GM23338 (cell line): ENCODE data around the gene CHST4. TPM values are rescaled to one million over a fixed set of nuclear protein-coding genes. Genes with fewer than 3 reads are reported as not detected.

Source experiments
- ATAC-seq: fragments of 200-7000 bp; cut with Tn5 transposase; 3 replicates; pipeline ENCODE4 v1.9.1; 2020
- DNase-seq: peaks from one replicate; pipeline ENCODE4 v3.0.0-alpha.2; 2015; ENCODE audit warnings: low spot score
- H2AFZ ChIP-seq: fragments of 200-600 bp; sonication (generic); 2 replicates; pipeline ENCODE4 v1.8.0; 2016; ENCODE audit warnings: antibody characterized with exemption, mild to moderate bottlenecking, moderate library complexity
- H3F3A ChIP-seq: fragments of 200-600 bp; sonication (generic); replicated peaks from 2 replicates; pipeline ENCODE4 v1.8.0; 2017; ENCODE audit warnings: antibody characterized with exemption, mixed run types, low read depth
- H3K27ac ChIP-seq: fragments of 200-600 bp; sonication (generic); 2 replicates; pipeline ENCODE4 v1.6.1; 2016; ENCODE audit warnings: low read depth
- H3K27me3 ChIP-seq: fragments of 200-600 bp; sonication (generic); 2 replicates; pipeline ENCODE4 v1.8.0; 2016; ENCODE audit warnings: mild to moderate bottlenecking, mixed run types, moderate library complexity; ENCODE audit not compliant: insufficient read depth
- H3K36me3 ChIP-seq: fragments of 200-600 bp; sonication (generic); 2 replicates; pipeline ENCODE4 v1.8.0; 2016; ENCODE audit warnings: mild to moderate bottlenecking; ENCODE audit not compliant: insufficient read depth
- H3K4me1 ChIP-seq: fragments of 200-600 bp; sonication (generic); 2 replicates; pipeline ENCODE4 v1.8.0; 2016; ENCODE audit warnings: mild to moderate bottlenecking, moderate library complexity; ENCODE audit not compliant: insufficient read depth
- H3K4me2 ChIP-seq: fragments of 200-600 bp; sonication (generic); 2 replicates; pipeline ENCODE4 v1.7.1; 2017; ENCODE audit warnings: mixed run types
- H3K4me3 ChIP-seq: fragments of 200-600 bp; sonication (generic); 2 replicates; pipeline ENCODE4 v1.6.1; 2016; ENCODE audit warnings: mixed run types
- H3K79me2 ChIP-seq: fragments of 200-600 bp; sonication (generic); replicated peaks from 2 replicates; pipeline ENCODE4 v1.8.0; 2017; ENCODE audit warnings: mild to moderate bottlenecking; ENCODE audit not compliant: insufficient read depth
- H3K9me2 ChIP-seq: fragments of 200-600 bp; sonication (generic); 2 replicates; pipeline ENCODE4 v1.8.0; 2017; ENCODE audit not compliant: insufficient read depth
- H4K20me1 ChIP-seq: fragments of 200-600 bp; sonication (generic); replicated peaks from 2 replicates; pipeline ENCODE4 v1.8.0; 2017; ENCODE audit warnings: mild to moderate bottlenecking; ENCODE audit not compliant: insufficient read depth
- H3K27ac Mint-ChIP-seq: 2 replicates; pipeline ENCODE4 v1.8.0; 2020; ENCODE audit warnings: inconsistent platforms, mild to moderate bottlenecking, moderate library complexity, mixed read lengths
- H3K27me3 Mint-ChIP-seq: 3 replicates; pipeline ENCODE4 v1.8.0; 2022; ENCODE audit warnings: low read depth, mild to moderate bottlenecking, moderate library complexity, mixed read lengths, inconsistent platforms; ENCODE audit not compliant: insufficient read depth, poor library complexity
- H3K36me3 Mint-ChIP-seq: 3 replicates; pipeline ENCODE4 v1.8.0; 2021; ENCODE audit warnings: low read depth, mild to moderate bottlenecking, inconsistent platforms, moderate library complexity, mixed read lengths
- H3K4me1 Mint-ChIP-seq: 3 replicates; pipeline ENCODE4 v1.8.0; 2020; ENCODE audit warnings: mild to moderate bottlenecking, inconsistent platforms, mixed read lengths
- H3K4me3 Mint-ChIP-seq: 3 replicates; pipeline ENCODE4 v1.8.0; 2021; ENCODE audit warnings: moderate library complexity, mild to moderate bottlenecking, inconsistent platforms, mixed read lengths
- H3K9me3 Mint-ChIP-seq: 3 replicates; pipeline ENCODE4 v1.8.0; 2020; ENCODE audit warnings: moderate library complexity, mild to moderate bottlenecking, inconsistent platforms, mixed read lengths
- CREB1 ChIP-seq: fragments of 250-450 bp; sonication (Bioruptor Pico); IDR thresholded peaks from 2 replicates; pipeline ENCODE4 v1.5.0; 2020; ENCODE audit warnings: low read depth, mild to moderate bottlenecking, moderate library complexity
- EZH2 ChIP-seq: fragments of 200-600 bp; sonication (generic); IDR thresholded peaks from one replicate; pipeline ENCODE4 v1.8.0; 2017; ENCODE audit warnings: antibody characterized with exemption, mild to moderate bottlenecking, low read depth; ENCODE audit not compliant: unreplicated experiment
- EZH2phosphoT487 ChIP-seq: fragments of 200-600 bp; sonication (generic); IDR thresholded peaks from one replicate; pipeline ENCODE4 v1.8.1; 2018; ENCODE audit warnings: antibody characterized with exemption; ENCODE audit not compliant: unreplicated experiment
- JUNB ChIP-seq: IDR thresholded peaks from one replicate; pipeline ENCODE4 v1.6.1; 2016; ENCODE audit warnings: antibody characterized with exemption; ENCODE audit not compliant: unreplicated experiment
- NANOG ChIP-seq: IDR thresholded peaks from 2 replicates; pipeline ENCODE4 v1.6.1; 2016; ENCODE audit warnings: antibody characterized with exemption, borderline replicate concordance
- POLR2AphosphoS5 ChIP-seq: IDR thresholded peaks from 2 replicates; pipeline ENCODE4 v1.6.1; 2016; ENCODE audit warnings: antibody characterized with exemption, low read depth
- STAT1 ChIP-seq: IDR thresholded peaks from one replicate; pipeline ENCODE4 v1.6.1; 2016; ENCODE audit warnings: antibody characterized with exemption; ENCODE audit not compliant: unreplicated experiment
- ZNF114 ChIP-seq: fragments of 250-450 bp; sonication (Bioruptor Pico); IDR thresholded peaks from 2 replicates; pipeline ENCODE4 v1.5.0; 2020; ENCODE audit warnings: mild to moderate bottlenecking, moderate library complexity
- ZNF331 ChIP-seq: fragments of 250-450 bp; sonication (Bioruptor Pico); IDR thresholded peaks from 2 replicates; pipeline ENCODE4 v1.5.0; 2020; ENCODE audit warnings: low read depth, mild to moderate bottlenecking, moderate library complexity
- polyA plus RNA-seq: library from polyadenylated mRNA; unstranded; fragments of >200 nt; fragmentation: Nextera tagmentation; extraction: Ambion mirVana; gene quantifications from 2 replicates; pipeline ENCODE4 v1.2.1, GENCODE V29; 2016
- total RNA-seq: library from RNA; depleted of rRNA; stranded (reverse); fragments of >200 nt; shearing (Covaris generic); gene quantifications from 2 replicates; pipeline ENCODE4 v1.2.3, GENCODE V29; 2014
- TF ChIP-seq, protein P1 (sequence below): IDR thresholded peaks from 2 replicates; pipeline ENCODE4 v1.6.1; 2016; ENCODE audit warnings: antibody characterized with exemption
- TF ChIP-seq, protein P2 (sequence below): fragments of 250-450 bp; sonication (Bioruptor Pico); IDR thresholded peaks from 2 replicates; pipeline ENCODE4 v1.5.0; 2020; ENCODE audit warnings: mild to moderate bottlenecking, moderate library complexity
- TF ChIP-seq, protein P3 (sequence below): IDR thresholded peaks from one replicate; pipeline ENCODE4 v1.6.1; 2018; ENCODE audit warnings: antibody characterized with exemption; ENCODE audit not compliant: unreplicated experiment
- TF ChIP-seq, protein P4 (sequence below), 2 experiments: fragments of 200-600 bp in 1 of 2; sonication (generic) in 1 of 2; conservative IDR thresholded peaks; 2 replicates each; pipeline versions ENCODE4 v1.5.1 to v1.6.1; 2016 to 2017; ENCODE audit warnings: antibody characterized with exemption in 2 of 2, low read depth in 2 of 2, mild to moderate bottlenecking in 2 of 2, moderate library complexity in 1 of 2

Gene CHST4
- total and polyA plus RNA-seq, 2 experiments from 2014 or later = 5.5 to 17.8 TPM

DNA sequence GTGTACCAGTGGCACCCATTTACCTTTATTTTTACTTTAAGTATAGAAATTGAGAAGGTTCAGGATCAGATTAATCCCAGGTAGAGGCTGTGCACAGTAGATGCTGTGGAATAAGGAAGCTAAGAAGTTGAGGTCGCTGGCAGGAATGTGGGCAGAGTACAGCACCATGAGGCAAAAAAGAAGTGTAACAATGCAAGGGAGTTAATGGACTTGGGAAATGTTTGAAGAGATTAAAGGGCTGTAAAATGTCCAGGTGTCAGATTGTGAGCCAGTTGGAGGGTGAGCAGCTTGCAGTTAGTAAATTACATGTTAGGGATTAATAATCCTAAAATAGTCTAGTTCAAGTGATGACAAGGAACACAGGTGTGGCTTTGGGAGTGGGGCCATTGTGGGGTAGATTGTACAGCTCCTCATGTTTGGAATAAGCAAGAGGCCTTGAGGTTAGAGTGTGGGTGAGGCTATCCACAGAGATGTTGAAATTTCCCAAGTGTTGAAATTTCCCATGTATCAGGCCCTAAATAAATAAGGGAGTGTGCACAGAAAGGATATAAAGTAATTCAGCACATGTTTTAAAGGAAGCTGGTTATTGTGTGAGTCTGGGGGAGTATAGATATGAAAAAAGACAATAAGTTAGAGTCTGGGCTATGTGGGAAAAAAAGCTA is 29.1 kb downstream of the CHST4 start:
- TF ChIP-seq POLR2AphosphoS5 (no peak), ZNF114 (no peak), EZH2phosphoT487 (no peak), JUNB (no peak), NANOG (no peak), EZH2 (no peak), ZNF331 (CRISPR knock-in tag) (no peak), STAT1 (no peak), CREB1 (CRISPR knock-in tag) (no peak)
- TF ChIP-seq, protein P1, sequence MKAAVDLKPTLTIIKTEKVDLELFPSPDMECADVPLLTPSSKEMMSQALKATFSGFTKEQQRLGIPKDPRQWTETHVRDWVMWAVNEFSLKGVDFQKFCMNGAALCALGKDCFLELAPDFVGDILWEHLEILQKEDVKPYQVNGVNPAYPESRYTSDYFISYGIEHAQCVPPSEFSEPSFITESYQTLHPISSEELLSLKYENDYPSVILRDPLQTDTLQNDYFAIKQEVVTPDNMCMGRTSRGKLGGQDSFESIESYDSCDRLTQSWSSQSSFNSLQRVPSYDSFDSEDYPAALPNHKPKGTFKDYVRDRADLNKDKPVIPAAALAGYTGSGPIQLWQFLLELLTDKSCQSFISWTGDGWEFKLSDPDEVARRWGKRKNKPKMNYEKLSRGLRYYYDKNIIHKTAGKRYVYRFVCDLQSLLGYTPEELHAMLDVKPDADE = no peak
- TF ChIP-seq, protein P2, sequence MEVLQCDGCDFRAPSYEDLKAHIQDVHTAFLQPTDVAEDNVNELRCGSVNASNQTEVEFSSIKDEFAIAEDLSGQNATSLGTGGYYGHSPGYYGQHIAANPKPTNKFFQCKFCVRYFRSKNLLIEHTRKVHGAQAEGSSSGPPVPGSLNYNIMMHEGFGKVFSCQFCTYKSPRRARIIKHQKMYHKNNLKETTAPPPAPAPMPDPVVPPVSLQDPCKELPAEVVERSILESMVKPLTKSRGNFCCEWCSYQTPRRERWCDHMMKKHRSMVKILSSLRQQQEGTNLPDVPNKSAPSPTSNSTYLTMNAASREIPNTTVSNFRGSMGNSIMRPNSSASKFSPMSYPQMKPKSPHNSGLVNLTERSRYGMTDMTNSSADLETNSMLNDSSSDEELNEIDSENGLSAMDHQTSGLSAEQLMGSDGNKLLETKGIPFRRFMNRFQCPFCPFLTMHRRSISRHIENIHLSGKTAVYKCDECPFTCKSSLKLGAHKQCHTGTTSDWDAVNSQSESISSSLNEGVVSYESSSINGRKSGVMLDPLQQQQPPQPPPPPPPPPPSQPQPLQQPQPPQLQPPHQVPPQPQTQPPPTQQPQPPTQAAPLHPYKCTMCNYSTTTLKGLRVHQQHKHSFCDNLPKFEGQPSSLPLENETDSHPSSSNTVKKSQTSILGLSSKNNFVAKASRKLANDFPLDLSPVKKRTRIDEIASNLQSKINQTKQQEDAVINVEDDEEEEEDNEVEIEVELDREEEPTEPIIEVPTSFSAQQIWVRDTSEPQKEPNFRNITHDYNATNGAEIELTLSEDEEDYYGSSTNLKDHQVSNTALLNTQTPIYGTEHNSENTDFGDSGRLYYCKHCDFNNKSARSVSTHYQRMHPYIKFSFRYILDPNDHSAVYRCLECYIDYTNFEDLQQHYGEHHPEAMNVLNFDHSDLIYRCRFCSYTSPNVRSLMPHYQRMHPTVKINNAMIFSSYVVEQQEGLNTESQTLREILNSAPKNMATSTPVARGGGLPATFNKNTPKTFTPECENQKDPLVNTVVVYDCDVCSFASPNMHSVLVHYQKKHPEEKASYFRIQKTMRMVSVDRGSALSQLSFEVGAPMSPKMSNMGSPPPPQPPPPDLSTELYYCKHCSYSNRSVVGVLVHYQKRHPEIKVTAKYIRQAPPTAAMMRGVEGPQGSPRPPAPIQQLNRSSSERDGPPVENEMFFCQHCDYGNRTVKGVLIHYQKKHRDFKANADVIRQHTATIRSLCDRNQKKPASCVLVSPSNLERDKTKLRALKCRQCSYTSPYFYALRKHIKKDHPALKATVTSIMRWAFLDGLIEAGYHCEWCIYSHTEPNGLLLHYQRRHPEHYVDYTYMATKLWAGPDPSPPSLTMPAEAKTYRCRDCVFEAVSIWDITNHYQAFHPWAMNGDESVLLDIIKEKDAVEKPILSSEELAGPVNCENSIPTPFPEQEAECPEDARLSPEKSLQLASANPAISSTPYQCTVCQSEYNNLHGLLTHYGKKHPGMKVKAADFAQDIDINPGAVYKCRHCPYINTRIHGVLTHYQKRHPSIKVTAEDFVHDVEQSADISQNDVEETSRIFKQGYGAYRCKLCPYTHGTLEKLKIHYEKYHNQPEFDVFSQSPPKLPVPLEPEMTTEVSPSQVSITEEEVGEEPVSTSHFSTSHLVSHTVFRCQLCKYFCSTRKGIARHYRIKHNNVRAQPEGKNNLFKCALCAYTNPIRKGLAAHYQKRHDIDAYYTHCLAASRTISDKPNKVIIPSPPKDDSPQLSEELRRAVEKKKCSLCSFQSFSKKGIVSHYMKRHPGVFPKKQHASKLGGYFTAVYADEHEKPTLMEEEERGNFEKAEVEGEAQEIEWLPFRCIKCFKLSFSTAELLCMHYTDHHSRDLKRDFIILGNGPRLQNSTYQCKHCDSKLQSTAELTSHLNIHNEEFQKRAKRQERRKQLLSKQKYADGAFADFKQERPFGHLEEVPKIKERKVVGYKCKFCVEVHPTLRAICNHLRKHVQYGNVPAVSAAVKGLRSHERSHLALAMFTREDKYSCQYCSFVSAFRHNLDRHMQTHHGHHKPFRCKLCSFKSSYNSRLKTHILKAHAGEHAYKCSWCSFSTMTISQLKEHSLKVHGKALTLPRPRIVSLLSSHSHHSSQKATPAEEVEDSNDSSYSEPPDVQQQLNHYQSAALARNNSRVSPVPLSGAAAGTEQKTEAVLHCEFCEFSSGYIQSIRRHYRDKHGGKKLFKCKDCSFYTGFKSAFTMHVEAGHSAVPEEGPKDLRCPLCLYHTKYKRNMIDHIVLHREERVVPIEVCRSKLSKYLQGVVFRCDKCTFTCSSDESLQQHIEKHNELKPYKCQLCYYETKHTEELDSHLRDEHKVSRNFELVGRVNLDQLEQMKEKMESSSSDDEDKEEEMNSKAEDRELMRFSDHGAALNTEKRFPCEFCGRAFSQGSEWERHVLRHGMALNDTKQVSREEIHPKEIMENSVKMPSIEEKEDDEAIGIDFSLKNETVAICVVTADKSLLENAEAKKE (CRISPR knock-in tag) = no peak
- TF ChIP-seq, protein P3, sequence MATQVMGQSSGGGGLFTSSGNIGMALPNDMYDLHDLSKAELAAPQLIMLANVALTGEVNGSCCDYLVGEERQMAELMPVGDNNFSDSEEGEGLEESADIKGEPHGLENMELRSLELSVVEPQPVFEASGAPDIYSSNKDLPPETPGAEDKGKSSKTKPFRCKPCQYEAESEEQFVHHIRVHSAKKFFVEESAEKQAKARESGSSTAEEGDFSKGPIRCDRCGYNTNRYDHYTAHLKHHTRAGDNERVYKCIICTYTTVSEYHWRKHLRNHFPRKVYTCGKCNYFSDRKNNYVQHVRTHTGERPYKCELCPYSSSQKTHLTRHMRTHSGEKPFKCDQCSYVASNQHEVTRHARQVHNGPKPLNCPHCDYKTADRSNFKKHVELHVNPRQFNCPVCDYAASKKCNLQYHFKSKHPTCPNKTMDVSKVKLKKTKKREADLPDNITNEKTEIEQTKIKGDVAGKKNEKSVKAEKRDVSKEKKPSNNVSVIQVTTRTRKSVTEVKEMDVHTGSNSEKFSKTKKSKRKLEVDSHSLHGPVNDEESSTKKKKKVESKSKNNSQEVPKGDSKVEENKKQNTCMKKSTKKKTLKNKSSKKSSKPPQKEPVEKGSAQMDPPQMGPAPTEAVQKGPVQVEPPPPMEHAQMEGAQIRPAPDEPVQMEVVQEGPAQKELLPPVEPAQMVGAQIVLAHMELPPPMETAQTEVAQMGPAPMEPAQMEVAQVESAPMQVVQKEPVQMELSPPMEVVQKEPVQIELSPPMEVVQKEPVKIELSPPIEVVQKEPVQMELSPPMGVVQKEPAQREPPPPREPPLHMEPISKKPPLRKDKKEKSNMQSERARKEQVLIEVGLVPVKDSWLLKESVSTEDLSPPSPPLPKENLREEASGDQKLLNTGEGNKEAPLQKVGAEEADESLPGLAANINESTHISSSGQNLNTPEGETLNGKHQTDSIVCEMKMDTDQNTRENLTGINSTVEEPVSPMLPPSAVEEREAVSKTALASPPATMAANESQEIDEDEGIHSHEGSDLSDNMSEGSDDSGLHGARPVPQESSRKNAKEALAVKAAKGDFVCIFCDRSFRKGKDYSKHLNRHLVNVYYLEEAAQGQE = no peak
- TF ChIP-seq, protein P4, sequence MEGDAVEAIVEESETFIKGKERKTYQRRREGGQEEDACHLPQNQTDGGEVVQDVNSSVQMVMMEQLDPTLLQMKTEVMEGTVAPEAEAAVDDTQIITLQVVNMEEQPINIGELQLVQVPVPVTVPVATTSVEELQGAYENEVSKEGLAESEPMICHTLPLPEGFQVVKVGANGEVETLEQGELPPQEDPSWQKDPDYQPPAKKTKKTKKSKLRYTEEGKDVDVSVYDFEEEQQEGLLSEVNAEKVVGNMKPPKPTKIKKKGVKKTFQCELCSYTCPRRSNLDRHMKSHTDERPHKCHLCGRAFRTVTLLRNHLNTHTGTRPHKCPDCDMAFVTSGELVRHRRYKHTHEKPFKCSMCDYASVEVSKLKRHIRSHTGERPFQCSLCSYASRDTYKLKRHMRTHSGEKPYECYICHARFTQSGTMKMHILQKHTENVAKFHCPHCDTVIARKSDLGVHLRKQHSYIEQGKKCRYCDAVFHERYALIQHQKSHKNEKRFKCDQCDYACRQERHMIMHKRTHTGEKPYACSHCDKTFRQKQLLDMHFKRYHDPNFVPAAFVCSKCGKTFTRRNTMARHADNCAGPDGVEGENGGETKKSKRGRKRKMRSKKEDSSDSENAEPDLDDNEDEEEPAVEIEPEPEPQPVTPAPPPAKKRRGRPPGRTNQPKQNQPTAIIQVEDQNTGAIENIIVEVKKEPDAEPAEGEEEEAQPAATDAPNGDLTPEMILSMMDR (conservative IDR thresholded peaks at IDR 0.05; ENCODE audit: low read depth in 2 of 2) = no peak
- Mint-ChIP-seq H3K27me3 (peaks cover 3% of the 10 kb centered on the region), H3K27ac (no peak overlapping the region), H3K36me3 (no peaks in the 10 kb centered on the region), H3K4me1 (no peaks in the 10 kb centered on the region), H3K4me3 (no peak overlapping the region), H3K9me3 (no peaks in the 10 kb centered on the region; the same call in 2 of the 3 replicates)
- Histone ChIP-seq H3K9me2 (no peaks in the 10 kb centered on the region), H3K79me2 (no peaks in the 10 kb centered on the region), H3K4me3 (no peak overlapping the region), H3K27me3 (no peaks in the 10 kb centered on the region), H3K4me1 (no peaks in the 10 kb centered on the region), H3K36me3 (no peaks in the 10 kb centered on the region), H3K27ac (no peak overlapping the region), H2AFZ (no peak overlapping the region), H3F3A (no peaks in the 10 kb centered on the region), H3K4me2 (no peak overlapping the region), H4K20me1 (no peaks in the 10 kb centered on the region)
- no peak for DNase-seq
- ATAC-seq = no peak
